KG1 (cell line): ENCODE results near the gene TOMM22.

ENCODE experiments used
- DNase-seq: peaks from one replicate; lab custom pipeline; 2025; lab: John Stamatoyannopoulos, UW

Gene TOMM22

DNA sequence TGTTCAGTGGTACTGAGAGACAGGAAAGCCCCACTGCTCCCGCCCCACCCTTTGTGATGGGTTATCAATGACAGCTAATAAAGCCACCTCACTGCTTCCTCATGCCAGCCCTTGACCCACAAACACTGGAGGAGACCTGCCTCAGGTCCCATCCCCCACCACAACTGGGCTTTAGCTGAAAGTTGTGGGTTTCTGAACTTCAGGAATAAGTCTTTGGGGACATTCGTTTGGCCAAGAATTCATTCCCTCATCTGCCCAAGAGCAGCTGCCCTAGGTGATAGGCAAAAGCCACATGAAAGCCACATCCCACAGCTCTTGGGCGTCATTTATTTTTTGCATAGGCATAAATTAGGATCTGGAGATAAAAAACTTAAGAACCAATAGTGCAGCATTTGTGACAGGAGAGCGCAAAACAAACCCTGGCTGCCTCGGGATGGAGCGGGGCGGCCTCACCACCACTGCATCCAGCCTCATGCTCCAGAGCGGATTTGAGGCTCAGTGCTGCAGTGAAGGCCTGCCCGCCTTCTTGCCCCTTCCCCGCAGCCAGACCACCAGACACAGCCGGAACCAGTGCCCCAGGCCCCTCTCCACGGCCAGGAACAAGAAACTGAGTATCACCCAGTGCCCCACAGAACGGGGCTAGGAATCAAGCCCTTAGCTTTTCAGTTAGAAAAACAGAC, 52.8 kb downstream of the TOMM22 start:
- no peak for DNase-seq
